Upper lobe of right lung (tissue), 1 donor: ENCODE measurements around the gene DLL4. TPM values are rescaled to one million over a fixed set of nuclear protein-coding genes. Genes with fewer than 3 reads are reported as not detected.

Source experiments
- ATAC-seq: fragments of 200-7000 bp; cut with Tn5 transposase; one replicate; pipeline ENCODE4 v1.9.1; 2020; ENCODE audit warnings: mild to moderate bottlenecking, moderate library complexity
- DNase-seq: peaks from one replicate; pipeline ENCODE4 v3.0.0-alpha.2; 2020
- H3K27ac ChIP-seq: fragments of 200-600 bp; one replicate; pipeline ENCODE4 v1.8.0; 2022
- H3K27me3 ChIP-seq: fragments of 200-600 bp; one replicate; pipeline ENCODE4 v1.8.0; 2022; ENCODE audit warnings: mild to moderate bottlenecking
- H3K36me3 ChIP-seq: fragments of 200-600 bp; one replicate; pipeline ENCODE4 v1.8.0; 2022
- H3K4me1 ChIP-seq: fragments of 200-600 bp; one replicate; pipeline ENCODE4 v1.8.0; 2022
- H3K4me3 ChIP-seq: fragments of 200-600 bp; one replicate; pipeline ENCODE4 v1.8.0; 2022; ENCODE audit warnings: mild to moderate bottlenecking
- H3K9me3 ChIP-seq: fragments of 200-600 bp; one replicate; pipeline ENCODE4 v1.8.0; 2022
- CTCF ChIP-seq: fragments of 200-600 bp; IDR thresholded peaks from one replicate; pipeline ENCODE4 v1.8.0; 2022; ENCODE audit warnings: antibody characterized with exemption
- intact Hi-C: fragments of 100-400 bp; cut with DNase I; formaldehyde crosslinking; loops from one replicate; pipeline ENCODE4 v1.11.0; 2022
- total RNA-seq: library from RNA; stranded (reverse); fragmentation: NEBNext Ultra II Directional; extraction: Animal tissue kit (Norgen Biotek cat#: 25700); gene quantifications from one replicate; pipeline ENCODE4 v1.2.1, GENCODE V29; 2021
- donor health status: DM: no; HTN: yes; CAD: no; lungs with severe emphysema.

DLL4 gene
- total RNA-seq, 1 donor from 2014 or later = 22.0 TPM

GRCh38 chr15:40984406-40984805 lies 55.3 kb downstream of the DLL4 start:
- DNase-seq (no peak), ATAC-seq (no peak)
- H3K9me3 ChIP-seq = no peaks in the 10 kb centered on the region
- H3K36me3 ChIP-seq = peaks cover 85% of the 10 kb centered on the region
- H3K27me3 ChIP-seq = no peaks in the 10 kb centered on the region
- H3K4me1 ChIP-seq = peaks cover 5% of the 10 kb centered on the region
- intact Hi-C loops = no loop called here
- TF ChIP-seq CTCF = no peak
- no peak overlapping the region for H3K27ac ChIP-seq
- H3K4me3 ChIP-seq = no peak overlapping the region

- DNase-seq (no peak), ATAC-seq (no peak)
- H3K4me3 ChIP-seq = no peak overlapping the region
- H3K27me3 ChIP-seq = no peaks in the 10 kb centered on the region
- no peak for TF ChIP-seq CTCF
- no peaks in the 10 kb centered on the region for H3K9me3 ChIP-seq
- H3K36me3 ChIP-seq = peaks cover 85% of the 10 kb centered on the region
- intact Hi-C loops = no loop called here
- peaks cover 5% of the 10 kb centered on the region for H3K4me1 ChIP-seq
- H3K27ac ChIP-seq = no peak overlapping the region
Measured at GRCh38 chr15:40984964-40985363, 55.8 kb downstream of the DLL4 start.

- ATAC-seq (no peak), DNase-seq (no peak)
- Histone ChIP-seq H3K4me3 (no peak overlapping the region), H3K27me3 (no peaks in the 10 kb centered on the region), H3K4me1 (peaks cover 5% of the 10 kb centered on the region), H3K36me3 (peaks cover 82% of the 10 kb centered on the region), H3K9me3 (no peaks in the 10 kb centered on the region), H3K27ac (no peak overlapping the region)
- TF ChIP-seq CTCF = no peak
- intact Hi-C loops = no loop called here
Measured at GRCh38 chr15:40985541-40986330, 56.6 kb downstream of the DLL4 start.

- no peak for ATAC-seq
Measured at GRCh38 chr15:40986820-40987219, 57.7 kb downstream of the DLL4 start.

GRCh38 chr15:40988156-40988555 lies 59.0 kb downstream of the DLL4 start:
- intact Hi-C loops = no loop called here
- no peaks in the 10 kb centered on the region for H3K4me1 ChIP-seq
- no peak for ATAC-seq

More at GRCh38 chr15:40986820-40987219, 57.7 kb downstream of the DLL4 start:
- no peak for TF ChIP-seq CTCF
- H3K4me3 ChIP-seq = no peak overlapping the region
- H3K4me1 ChIP-seq = peaks cover 5% of the 10 kb centered on the region
- peaks cover 79% of the 10 kb centered on the region for H3K36me3 ChIP-seq
- H3K27me3 ChIP-seq = no peaks in the 10 kb centered on the region
- H3K9me3 ChIP-seq = no peaks in the 10 kb centered on the region
- intact Hi-C loops = no loop called here
- DNase-seq = no peak
- no peak overlapping the region for H3K27ac ChIP-seq

More at GRCh38 chr15:40988156-40988555, 59.0 kb downstream of the DLL4 start:
- no peaks in the 10 kb centered on the region for H3K9me3 ChIP-seq
- peaks cover 77% of the 10 kb centered on the region for H3K36me3 ChIP-seq
- H3K4me3 ChIP-seq = no peak overlapping the region
- no peaks in the 10 kb centered on the region for H3K27me3 ChIP-seq
- no peak for TF ChIP-seq CTCF
- H3K27ac ChIP-seq = no peak overlapping the region
- no peak for DNase-seq

Other genes starting within 250 kb of the DLL4 start
- gene RAD51, start 234.2 kb upstream of the DLL4 start, total RNA-seq = 0.98 TPM
- gene RMDN3, start 174.1 kb upstream of the DLL4 start, total RNA-seq = 77.1 TPM
- gene GCHFR, start 165.3 kb upstream of the DLL4 start, total RNA-seq = 55.2 TPM
- gene C15orf62, start 159.4 kb upstream of the DLL4 start, total RNA-seq = 0.96 TPM
- 26.7 TPM for gene ZFYVE19, start 122.3 kb upstream of the DLL4 start, total RNA-seq
- 30.7 TPM for gene DNAJC17, start 121.9 kb upstream of the DLL4 start, total RNA-seq
- 1.3 TPM for gene PPP1R14D, start 100.6 kb upstream of the DLL4 start, total RNA-seq
- 96.8 TPM for gene SPINT1, start 85.3 kb upstream of the DLL4 start, total RNA-seq
- not detected for gene RHOV, start 55.1 kb upstream of the DLL4 start, total RNA-seq
- gene VPS18, start 34.9 kb upstream of the DLL4 start, total RNA-seq = 24.5 TPM
- gene CHAC1, start 24.1 kb downstream of the DLL4 start, total RNA-seq = 4.4 TPM
- gene INO80, start 186.9 kb downstream of the DLL4 start, total RNA-seq = 35.6 TPM